GM12874 (cell line): Measurements from ENCODE around the gene LIPC.

Source experiments
- TF ChIP-seq, protein P1 (sequence below): IDR thresholded peaks from 2 replicates; pipeline ENCODE4 v1.5.1; 2011; ENCODE audit warnings: low read depth, mild to moderate bottlenecking, control low read depth, low read length, moderate library complexity; ENCODE audit not compliant: insufficient read depth

Gene LIPC

DNA sequence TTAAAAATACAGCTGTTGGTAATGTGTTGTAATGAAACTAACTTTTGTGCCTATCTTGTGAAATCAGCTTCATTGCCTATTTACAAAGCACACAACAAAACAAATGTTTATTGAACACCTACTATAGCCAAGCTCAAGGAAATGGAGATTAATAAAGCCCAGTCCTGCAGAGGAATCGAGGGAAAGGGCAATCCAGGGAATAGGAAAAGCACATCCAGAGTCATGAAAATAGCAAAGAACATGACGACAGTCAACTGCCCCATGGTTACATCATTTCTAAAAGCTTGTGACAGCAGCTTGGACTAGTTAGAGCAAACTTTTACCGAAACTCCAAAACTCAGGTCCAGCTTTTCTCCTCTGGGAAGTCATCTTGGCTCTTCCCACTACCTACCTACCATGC lies 157.3 kb downstream of the LIPC start:
- TF ChIP-seq, protein P1, sequence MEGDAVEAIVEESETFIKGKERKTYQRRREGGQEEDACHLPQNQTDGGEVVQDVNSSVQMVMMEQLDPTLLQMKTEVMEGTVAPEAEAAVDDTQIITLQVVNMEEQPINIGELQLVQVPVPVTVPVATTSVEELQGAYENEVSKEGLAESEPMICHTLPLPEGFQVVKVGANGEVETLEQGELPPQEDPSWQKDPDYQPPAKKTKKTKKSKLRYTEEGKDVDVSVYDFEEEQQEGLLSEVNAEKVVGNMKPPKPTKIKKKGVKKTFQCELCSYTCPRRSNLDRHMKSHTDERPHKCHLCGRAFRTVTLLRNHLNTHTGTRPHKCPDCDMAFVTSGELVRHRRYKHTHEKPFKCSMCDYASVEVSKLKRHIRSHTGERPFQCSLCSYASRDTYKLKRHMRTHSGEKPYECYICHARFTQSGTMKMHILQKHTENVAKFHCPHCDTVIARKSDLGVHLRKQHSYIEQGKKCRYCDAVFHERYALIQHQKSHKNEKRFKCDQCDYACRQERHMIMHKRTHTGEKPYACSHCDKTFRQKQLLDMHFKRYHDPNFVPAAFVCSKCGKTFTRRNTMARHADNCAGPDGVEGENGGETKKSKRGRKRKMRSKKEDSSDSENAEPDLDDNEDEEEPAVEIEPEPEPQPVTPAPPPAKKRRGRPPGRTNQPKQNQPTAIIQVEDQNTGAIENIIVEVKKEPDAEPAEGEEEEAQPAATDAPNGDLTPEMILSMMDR = no peak

DNA sequence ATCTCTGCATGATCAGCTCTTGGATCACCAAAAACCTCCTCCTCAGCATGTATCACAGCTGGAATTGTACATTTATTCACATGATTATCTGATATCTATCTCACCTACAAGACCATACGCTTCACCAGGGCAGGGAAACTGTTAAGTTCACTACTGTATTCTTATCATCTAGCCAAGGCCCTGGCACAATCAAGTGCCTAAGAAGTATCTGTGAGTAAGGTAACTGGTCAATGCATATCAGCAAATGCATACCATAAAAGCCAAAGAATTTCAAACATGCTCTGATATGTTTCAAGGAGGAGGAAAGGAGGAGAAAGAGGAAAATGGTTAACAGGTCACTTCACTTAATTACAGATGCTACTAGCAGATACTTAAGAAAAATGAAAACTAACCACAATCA lies 158.4 kb downstream of the LIPC start:
- TF ChIP-seq, protein P1 = no peak

DNA sequence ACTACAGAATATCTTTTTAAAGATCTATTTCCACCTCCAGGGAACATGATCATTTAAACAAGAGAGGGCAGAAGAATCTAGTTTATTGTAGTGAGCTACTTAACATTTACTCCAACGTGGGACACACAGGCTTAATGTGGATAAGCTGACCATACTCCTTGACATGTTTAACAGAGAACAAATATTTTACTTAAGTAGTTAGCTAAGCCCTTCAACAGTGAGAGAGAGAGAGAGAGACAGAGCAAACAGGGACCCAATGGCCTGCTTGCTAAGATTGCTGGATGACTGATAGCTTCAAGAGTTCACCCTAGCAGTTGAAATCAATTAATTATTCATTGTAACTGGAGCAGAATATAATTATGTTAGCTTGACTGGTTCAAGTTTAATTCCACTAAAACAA lies 159.1 kb downstream of the LIPC start:
- TF ChIP-seq, protein P1 = no peak

DNA sequence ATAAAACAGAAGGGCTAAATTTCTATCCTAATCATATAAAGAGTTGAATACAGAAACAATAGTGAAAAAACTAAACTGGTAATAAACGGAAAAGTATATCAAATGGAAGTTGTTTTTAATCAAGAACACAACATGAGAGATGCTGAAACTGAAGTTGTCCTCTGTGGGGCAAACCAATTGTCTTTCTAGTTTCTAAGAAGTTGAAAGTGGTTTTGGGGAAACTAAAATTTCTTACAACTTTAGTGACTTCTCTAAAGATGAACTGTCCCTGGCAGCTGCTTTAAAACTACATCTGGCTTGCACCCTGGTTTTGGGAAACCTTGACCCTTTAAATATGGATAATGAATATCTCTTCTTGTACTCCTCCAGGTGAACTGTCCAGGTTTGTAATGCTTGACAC lies 162.1 kb downstream of the LIPC start:
- TF ChIP-seq, protein P1 = no peak

DNA sequence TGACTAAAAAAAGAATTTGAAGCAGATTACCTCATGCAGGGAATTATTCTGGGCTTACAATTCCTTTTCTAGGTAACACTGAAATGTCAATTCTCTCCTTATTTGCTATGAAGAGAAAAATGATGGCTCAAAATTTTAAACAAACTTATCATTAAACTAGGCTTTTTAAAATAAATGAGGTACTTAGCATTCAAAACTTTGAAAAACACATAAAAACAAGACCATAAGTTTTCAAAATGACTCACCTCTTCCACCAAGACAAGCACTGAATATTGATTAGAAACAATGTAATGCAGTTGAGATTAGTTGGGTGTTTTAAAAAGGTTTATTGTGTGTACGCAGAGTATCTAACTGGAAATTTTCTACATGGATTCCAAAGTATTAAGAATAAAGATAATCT lies 163.1 kb downstream of the LIPC start:
- TF ChIP-seq, protein P1 = no peak

DNA sequence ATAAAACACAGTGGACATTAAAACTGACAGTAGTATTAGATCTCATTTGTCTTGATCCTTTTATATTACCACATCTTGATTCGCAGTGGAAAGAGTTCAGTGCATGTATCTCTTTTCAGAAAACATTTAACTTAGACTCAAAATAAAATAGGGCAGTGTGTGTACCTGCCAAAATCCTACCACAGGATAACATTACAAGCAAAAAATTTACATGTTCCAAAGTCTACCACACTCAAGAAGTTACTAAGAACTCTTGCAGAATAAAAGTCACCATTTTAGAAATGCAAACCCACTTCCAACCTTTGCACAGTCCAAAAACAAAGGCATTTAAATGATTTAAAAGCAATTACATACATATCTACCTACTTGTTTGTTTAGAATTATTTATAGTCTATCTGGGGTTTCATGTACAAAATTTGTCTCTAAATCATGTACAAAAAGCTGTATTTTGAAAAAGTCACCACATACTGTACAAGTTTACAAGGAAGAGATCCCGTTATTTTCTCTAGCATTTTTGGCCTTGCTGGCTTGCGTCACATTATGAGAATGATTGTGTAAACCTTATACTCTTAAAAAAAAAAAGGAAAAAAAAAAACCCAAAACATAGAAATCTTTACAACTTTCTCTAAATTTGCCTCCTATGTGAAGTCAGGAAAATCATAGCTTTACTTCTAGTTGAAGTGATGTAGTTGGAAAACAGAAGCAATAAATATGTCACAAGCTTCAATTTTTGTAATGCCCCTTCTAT lies 163.9 kb downstream of the LIPC start:
- TF ChIP-seq, protein P1 = no peak

DNA sequence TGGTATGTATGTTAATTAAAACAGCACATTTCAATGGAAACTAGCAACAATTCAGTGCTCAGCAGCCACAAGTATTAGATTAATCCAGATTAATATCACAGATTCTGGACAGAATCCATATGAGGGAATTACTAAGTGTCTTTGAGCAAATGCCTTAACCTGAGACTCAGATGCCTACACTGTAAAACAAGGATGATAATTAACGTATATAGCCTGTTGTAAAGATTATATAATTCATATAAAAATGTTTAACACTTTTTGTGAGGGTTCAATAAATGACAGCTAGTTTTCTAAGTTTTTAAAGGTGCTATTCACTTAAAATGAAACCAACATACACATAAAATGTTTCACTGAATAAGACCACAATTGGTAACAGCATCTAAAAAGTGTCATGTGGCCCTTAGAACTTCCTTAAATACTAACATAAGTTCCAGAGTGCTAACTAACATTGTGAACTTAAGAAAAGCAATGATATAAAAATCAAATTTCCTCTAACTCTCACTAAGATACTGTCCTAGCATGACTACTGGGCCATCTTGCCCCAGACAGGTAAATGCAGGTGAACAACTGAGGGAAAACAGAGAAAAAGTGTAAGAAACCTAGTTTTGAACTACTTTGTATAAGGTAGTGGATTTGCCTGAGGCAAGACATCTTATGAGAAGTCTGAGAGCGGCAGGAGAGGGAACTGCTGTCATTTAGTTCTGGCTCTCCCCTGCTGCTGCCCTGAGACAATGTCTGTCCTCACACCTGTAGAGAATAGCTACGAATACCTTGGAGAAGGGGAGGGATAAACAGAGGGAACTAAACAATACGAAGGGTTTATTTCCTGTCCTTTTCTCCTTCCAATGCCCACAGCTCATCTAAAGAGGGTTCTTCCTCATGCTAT lies 166.4 kb downstream of the LIPC start:
- TF ChIP-seq, protein P1 = no peak
